Stimulated activated CD8-positive, alpha-beta memory T cell treated with anti-CD3 and anti-CD28 coated beads, Interleukin-4, amount 100 ng/mL, for 4 hours (primary cell): ENCODE results near the gene MPZL3.

Experiments used
- DNase-seq, 2 donors: peaks; one replicate each; pipeline ENCODE4 v3.0.0-alpha.2; 2020; ENCODE audit warnings: low read depth in 2 of 2, low spot score in 1 of 2

The MPZL3 gene

DNA sequence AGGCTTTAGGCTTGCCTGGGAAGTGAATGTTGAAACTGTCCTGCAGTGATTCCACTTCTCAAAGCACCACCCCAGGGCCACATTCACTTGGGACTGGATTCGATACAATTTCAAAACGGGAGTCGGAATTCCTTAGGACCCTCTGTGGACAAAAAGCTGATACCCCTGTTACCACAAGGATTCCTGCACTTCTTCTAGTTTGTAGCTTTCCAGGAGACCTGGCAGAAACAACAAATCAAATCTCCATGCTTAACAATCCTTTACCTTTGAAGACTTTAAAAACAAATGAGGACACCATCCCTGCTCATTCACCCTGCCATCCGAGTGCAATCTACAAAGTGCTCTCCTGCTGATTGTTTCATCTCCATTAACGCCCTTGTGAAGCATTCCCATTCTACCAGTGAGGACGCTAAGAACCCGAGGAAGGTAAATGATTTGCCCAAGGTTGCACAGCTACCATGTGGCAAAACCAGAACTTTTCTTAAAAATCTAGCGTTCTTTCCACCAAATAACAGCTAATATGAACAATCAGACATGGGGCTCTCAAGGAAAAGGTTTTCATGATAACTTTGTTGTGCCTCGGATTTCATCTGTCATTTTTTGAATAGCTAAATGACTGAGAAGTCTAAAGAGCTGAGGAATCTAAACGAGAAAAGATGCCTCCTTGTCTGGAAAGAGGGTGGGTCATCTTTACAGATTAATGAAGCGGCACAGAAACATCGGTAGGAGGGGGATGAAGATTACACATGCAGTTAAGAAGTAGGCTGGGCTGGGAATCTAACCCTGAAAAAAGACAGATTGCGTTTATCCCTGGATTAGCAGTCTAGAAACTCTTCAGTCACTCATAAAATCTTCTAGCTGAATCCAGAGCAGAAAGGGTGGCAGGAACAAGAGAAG, 12.7 kb upstream of the MPZL3 start:
- no peak for DNase-seq

DNA sequence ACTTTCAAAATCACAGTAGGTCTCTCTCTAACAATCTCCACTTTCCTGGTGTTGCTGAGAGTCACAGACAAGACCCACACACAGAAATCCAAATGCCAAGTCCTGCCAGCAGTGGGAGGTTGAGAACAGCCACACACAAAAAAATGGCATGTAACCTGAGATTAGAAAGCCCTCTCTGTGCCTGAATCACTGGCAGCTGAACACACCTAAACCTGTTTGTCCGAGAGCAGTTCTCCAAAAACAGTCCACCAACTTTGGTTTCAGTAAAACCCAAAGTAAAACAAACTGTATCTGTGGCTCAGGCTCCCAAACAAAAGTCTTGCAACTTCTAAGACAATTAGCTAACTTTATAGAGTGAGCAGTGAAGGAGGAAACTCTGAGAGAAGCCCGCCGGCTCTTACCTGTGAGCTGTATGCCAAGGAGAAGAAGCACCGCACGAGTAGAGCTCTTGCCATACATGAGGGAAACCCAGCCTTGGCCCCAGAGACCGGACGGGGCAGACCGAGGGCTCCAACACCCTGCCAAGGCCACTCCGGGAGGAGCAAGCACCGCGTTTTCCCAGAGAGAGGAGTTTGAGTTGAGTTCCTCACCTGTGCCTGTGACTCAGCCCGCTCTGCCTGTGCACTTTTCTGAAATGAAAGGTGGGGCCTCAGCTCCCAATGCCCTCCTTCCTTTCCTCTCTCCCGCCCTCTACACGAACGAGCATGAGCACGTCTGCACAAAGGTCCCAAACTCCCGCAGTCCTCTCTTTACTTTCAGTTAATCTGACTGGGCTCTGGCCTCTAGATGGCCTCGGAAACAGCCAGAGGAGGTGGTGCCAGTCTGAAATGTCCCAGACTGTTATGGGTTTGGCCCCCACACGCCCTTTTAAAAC, 11.8 kb upstream of the MPZL3 start, which contains the start of gene MPZL2:
Gene MPZL2, minus strand, starts transcription at position 603 of the 874 bp plus-strand sequence. Its CDS starts 144 bp downstream, at position 459.
- DNase-seq = no peak

DNA sequence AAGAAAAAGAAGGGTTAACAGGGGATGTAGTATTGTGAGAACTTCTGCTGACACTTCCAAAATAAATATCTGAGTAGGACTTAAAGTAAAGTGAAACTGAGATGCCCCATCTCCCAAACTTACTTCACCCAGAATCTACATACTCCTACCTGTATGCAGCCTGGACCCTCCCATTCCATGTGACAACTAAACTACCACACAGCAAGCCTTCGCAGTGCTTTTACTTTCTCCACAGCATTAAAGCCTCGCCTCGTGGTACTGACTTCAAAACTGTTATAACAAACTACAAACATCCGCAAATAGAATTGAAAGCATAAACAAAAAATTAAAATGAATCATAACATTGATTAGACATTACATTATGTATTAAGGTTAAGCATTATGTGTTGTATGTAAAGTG, 10.9 kb upstream of the MPZL3 start:
- DNase-seq = no peak

DNA sequence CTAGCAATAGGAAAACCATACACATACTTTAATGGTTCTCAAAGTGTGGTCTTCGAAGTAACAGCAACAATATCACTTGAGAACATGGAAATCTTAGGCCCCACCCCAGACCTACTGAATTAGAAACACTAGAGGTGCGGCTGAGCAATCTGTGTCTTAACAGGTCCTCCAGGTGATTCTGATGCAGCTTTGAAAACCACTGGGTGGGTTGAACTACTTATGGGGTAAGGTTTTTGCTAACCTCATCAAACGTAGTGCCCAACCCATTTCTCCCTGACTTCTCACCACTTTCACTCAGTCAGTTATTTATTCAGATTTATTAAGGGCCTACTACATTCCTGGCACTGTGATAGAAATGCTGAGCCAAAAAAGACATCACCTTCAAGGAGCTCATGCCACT, 8.2 kb upstream of the MPZL3 start:
- no peak for DNase-seq

DNA sequence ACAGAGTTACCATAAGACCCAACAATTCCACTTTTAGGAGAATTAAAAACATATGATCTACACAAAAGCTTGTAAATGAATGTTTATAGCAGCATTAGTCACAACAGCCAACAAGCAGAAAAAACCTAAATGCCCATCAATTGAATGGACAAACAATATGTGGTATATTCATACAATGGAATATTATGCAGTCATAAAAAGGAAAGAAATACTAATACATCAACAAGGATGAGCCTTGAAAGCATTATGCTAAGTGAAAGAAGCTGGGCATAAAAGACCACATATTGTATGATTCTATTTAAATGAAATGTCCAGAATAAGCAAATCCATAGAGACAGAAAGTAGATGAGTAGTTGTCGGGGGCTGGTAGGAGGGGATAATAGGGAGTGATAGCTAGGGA, 7.0 kb upstream of the MPZL3 start:
- no peak for DNase-seq

DNA sequence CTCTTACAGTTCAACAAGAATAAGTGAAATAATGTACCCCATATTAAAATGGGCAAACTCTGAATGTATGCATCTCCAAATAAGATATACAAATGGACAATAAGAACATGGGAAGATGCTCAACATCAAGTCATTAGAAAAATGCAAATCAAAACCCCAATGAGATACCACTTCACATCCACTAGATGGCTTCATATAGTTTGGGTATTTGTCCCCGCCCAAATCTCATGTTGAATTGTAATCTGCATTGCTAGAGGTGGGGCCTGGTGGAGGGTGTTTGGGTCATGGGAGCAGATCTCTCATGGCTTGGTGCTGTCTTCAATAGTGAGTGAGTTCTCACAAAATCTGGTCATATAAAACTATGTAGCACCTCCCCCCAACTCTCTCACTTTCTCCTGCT, 6.2 kb upstream of the MPZL3 start:
- no peak for DNase-seq

DNA sequence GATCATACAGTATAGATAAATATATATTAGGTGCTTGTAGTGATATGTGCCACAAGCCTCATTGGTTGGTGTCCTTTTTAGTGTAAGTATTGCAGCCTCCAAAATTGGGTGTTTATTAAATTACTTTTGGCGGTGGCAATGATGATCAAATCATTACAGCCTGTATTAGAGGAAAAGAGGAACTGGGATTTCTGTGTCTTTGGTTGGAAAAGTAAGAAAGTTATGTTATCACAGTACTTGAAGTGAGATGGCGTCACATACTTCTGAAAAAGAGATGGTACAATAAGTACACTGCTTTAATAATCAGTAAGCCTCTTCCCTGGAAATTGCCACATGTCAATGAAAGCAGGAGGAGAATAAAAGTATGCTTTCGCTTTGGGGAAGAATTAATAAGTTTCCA, 523 bp upstream of the MPZL3 start:
- no peak for DNase-seq

DNA sequence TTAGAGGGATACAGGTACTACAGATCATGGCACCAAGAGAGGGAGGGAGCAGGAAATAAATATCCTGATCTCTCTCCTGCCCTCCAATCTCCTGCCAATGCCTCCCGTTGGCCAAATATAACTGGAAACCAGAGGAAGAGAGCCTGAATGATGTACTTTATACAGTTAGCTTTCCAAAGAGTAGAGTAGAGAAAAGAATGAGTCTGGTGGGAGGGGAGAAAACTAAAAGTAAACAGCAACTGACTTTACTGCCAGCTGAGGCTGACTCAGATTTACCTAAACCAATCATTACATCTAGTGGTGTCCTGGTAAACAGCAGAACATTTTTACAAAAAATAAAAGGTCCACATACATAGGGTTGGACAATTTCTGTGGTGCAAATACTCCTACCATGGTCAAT, 5.1 kb downstream of the MPZL3 start:
- no peak for DNase-seq

DNA sequence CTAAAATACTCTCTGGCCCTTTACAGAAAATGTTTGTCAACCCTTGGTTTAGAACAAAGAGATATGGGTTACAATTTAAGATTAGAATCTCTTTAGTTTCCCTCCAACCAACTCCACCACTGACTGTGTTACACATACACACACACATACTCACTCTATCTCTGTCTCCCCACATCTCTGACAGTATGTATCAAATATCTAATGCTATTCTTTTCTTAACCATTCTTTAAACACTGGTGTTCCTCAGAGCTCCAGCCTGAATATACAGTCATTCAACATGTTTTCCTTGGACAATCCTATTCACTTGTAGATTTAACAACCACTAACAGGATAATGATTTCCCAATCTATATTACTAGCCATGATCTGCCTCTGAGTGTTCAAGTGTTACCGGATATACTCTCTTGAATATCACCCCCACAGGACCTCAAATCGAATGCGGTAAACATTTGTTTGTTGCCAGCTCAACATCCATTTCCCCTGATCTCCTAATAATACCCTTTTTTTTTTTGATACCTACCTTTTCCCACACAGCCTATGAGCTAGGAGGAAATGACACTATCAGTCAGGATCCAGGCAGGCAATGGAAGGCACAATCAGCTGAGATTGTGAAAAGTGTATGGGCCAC, 6.1 kb downstream of the MPZL3 start:
- no peak for DNase-seq

DNA sequence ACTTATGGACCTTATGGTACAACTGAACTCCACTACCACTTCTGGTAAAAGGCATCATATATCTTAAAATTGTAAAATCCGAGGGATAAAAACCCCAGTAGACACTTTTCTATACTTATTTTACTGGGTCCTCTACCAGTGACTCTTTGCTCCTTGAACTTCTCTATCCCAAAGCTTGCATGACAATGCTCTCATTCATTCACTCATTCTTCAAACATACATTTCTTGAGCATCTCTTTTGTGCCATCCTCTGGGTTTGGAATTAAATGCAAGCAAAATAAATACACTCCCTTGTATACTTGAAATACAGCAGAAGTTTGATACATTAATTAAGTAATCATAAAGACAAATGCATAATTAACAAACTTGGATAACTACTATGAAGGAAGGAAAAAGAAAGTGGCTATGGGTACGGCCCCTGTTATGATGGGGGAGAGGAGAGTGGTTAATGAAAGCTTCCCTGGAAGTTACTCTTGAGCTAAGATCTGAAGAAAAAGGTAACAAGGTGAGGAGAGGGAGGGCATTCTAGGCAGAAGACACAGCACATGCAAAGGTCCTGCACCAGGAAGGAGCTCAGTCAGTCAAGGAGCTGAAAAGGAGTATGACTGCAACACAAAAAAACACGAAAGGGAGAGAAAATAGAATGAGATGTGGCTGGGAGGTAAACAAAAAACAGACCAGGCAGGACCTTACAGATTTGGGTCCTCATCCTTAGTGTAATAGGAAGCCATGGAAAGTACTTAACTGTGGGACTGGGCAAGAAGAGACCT, 8.0 kb downstream of the MPZL3 start:
- DNase-seq = no peak

DNA sequence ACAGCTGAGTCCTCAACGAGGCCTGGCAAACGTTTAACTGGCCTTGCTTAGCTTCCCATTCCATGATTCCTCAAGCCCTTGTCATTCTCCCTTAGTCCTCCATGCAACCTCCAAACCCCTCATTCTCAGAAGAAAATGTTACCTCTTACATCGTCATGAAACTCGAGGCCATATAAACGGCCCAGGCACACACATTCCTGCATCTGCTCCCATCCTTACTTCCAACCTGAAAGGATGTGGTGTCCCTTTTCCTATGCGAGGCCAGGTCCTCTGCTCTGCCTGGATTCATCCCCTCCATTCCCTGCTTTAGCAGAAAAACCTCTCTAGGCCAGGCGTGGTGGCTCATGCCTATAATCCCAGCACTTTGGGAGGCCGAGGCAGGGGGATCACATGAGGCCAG, 9.0 kb downstream of the MPZL3 start:
- no peak for DNase-seq

DNA sequence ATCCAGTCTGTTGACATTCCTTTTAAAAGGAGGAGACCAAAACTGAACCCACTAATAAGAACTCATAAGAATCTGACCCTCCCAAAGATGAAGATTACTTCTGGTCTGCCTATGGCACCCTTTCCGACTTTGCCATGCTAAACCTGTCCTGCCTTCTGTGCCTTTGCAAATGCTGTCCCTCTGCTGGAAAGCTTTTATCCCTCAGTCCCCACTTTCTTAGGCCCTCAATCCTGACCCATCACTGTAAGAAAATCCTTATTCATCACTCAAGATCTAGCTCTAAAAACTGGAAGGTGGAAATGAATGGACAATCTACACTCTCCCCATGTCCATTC, 10.4 kb downstream of the MPZL3 start:
- DNase-seq = no peak

DNA sequence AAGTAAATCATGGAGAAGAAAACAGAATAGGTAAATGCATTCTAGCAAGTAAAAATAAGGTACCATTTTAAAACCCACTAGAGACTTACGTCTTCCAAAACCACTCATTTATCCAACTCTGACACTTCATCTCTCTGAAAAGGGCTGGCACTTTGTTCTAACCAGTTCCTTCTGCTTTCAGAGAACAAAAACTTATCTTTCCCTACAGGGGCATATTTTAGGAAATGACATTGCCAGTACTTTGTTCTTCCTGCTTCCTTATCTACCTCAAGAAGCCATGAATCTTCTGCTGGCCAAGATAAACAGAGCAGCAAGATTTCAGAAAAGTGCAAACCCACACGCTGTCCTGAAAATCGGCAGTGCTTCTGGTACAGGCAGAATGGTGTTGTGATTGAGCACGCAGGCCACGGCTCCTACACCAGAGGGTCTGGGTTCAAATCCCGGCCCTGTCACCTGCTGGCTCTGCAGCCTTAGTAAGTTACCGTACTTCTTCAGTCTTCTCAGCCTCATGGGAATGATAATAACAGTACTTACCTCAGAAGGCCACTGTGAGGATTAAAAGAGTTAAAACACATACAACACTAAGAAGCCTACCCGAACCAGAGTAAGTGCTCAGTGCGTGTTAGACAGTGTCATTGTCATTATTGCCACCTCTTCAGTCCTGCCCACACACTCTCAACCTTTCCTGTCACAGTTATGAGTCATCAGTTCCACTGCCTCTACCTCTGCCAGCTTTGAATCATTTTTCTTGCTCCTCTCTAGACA, 11.0 kb downstream of the MPZL3 start:
- peak in 1 of 2 donors; percentile 55 for DNase-seq

DNA sequence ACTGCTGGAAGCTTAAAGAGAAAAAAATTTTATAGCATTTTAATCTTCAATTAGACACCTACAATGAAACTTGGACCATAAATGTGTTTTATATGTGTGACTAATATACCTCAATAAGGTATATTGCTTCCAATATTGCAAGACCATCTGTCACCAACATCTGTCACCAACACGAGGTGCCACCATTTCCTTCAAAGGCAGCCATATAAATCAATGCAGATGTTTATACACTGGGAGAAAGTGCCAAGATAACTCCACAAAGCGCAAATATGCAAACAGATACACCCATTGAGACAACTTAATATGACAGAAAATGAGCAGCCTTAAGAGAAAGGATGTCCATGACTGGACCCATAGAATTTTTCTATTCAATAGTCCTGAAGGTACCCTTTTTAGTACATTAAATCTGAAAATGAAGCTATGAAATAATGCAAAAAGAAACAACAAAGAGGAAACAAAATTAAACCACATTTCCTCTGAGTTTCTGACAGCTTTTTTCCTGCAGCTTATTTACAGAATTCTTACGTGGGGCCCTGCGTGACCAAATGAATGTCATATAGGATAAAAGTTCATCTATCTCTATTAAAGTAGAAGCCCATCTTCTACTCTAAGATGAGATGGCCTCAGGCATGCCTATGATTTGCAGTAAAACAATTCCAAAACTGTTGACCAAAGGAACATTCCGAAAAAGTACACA, 12.5 kb downstream of the MPZL3 start:
- DNase-seq = no peak

DNA sequence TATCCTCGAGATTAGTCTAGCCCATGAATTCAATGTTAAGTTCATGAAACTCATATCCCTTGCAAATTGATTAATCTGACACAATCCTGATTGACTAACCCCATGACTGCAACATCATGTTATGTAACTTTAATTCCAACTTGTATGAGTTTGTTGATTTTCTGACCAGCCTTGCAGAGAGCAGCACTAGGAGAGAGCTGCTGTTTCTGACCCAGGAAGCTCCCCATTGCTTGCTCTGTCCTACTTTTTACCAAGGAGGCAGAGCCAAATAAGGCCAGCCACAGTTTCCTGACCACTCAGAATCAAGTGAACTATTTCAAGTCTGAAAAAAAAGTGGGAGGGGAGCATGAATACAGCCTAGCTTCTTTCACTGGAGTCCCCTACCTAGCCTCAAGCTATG, 13.2 kb downstream of the MPZL3 start:
- DNase-seq = no peak

DNA sequence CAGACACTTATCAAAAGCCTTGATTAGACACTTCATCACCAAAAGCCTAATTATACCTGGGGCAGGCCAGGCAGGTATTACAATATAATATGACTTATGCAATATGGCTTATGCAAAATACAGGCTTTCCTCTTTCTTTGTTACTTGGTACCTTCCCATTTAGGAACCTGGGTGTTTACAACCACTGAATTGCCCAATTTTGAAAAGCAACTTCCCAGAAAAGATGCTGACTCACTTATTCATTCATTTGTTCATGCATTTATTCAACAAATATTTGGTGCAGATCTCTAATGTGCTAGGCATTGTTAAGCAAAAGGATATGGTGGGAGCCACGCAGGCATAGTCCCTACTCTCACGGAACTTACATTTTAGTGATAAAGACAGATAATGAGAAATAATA, 13.7 kb downstream of the MPZL3 start:
- DNase-seq = no peak

DNA sequence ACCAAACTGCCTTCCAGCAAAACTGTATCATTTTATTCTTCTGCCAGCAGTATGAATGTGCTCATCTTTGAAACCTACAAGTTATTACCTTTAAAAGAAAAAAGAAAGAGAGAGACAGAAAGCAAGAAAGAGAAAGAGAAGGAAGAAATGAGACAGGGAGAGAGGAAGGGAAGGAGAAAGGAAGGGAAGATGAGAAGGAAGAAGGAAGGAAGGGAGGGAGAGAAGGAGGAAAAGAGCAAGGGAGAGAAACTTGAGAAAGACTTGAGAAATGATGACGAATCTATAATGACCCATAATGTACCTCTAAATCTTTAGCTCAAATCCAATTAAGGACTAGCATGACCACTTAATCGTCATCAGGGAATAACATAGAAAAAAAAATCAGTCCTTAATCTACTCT, 16.0 kb downstream of the MPZL3 start:
- DNase-seq = no peak

DNA sequence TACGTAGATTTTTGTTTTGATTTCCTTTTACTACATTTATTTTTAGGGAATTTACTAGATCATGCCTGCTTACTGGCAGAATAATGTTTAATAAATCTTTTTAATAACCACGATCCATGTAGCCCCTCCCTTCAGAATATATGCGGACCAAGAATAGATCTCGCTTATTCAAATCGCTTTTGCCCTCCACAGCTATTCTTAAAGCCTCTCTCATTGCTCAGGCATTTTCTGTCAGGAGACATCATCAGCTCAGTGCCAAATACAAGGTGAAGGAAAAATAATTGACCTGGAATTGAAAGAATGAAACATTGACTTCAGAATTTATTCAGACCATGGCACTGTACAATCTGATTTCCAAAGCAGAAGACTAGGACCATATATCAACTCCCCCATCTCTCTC, 17.3 kb downstream of the MPZL3 start:
- no peak for DNase-seq

DNA sequence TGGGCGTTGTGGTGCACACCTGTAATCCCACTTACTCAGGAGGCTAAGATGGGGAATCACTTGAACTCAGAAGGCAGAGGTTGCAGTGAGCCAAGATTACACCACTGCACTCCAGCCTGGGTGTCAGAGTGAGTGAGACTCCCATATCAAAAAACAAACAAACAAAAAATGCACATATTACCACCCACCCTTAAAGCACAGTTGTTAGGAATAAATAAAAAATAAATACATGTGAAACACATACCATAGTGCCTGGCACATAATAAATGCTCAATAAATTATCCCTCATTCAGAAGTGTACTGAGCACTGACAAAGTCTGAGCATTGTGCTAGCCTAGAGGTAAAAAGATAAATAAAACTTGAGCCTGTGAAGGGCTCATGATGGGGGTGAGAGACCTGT, 18.3 kb downstream of the MPZL3 start:
- no peak for DNase-seq

DNA sequence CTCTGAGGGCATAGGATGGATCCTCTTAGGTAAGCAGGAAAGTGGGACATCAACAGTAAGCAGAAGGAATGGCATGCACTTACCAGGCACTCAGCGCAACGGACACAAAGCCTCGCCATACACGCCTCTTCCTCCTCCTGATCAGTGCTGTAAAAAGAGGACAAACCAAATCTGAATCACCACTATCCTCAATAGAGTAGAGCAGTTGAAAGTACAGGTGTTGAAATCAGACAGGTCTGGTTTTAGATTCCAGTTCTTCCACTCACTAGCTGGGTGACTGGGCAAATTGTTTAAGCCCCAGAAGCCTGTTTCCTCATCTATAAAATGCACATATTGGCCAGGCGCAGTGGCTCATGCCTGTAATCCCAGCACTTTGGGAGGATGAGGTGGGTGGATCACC, 18.8 kb downstream of the MPZL3 start:
- DNase-seq = no peak
